T-helper 17 cell (primary cell): ENCODE results near the gene NISCH. TPM values are rescaled to one million over a fixed set of nuclear protein-coding genes. Genes with fewer than 3 reads are reported as not detected.
A peak's percentile ranks its signal among the peaks of the same experiment; 100 is the strongest.

Experiments
- ATAC-seq: fragments of 150-1000 bp; cut with Tn5 transposase; 2 replicates; pipeline ENCODE4 v1.10.0; 2021; ENCODE audit warnings: mild to moderate bottlenecking, moderate library complexity
- DNase-seq, 3 donors: peaks; one replicate each; pipeline versions ENCODE4 v3.0.0 to v3.0.0-alpha.2; 2020 to 2021
- H3K9me3 ChIP-seq: one replicate; pipeline ENCODE4 v1.7.0; 2013; ENCODE audit warnings: low read length, mild to moderate bottlenecking; ENCODE audit not compliant: control insufficient read depth, poor library complexity, severe bottlenecking
- H3K27ac Mint-ChIP-seq: one replicate; pipeline ENCODE4 v1.8.0; 2022; ENCODE audit warnings: mild to moderate bottlenecking, moderate library complexity, mixed read lengths
- H3K27me3 Mint-ChIP-seq: one replicate; pipeline ENCODE4 v1.8.0; 2022; ENCODE audit warnings: mixed read lengths
- H3K36me3 Mint-ChIP-seq: one replicate; pipeline ENCODE4 v1.8.0; 2022; ENCODE audit warnings: low read depth, mixed read lengths
- H3K4me1 Mint-ChIP-seq: one replicate; pipeline ENCODE4 v1.8.0; 2022; ENCODE audit warnings: mild to moderate bottlenecking, mixed read lengths
- H3K4me3 Mint-ChIP-seq: one replicate; pipeline ENCODE4 v1.8.0; 2022; ENCODE audit warnings: mild to moderate bottlenecking, moderate library complexity, mixed read lengths
- total RNA-seq, 4 donors: library from RNA in 2 of 4; stranded (reverse) in 2 of 4; gene quantifications; one replicate each; pipeline ENCODE4 v1.2.3 and lab custom pipeline; 2022 to 2026

NISCH gene
- total RNA-seq (100 to 1,000 TPM; 121 to 146 TPM), total RNA-seq (lab: John Stamatoyannopoulos, UW) (207 to 232 reads per million in 2 donors)

DNA sequence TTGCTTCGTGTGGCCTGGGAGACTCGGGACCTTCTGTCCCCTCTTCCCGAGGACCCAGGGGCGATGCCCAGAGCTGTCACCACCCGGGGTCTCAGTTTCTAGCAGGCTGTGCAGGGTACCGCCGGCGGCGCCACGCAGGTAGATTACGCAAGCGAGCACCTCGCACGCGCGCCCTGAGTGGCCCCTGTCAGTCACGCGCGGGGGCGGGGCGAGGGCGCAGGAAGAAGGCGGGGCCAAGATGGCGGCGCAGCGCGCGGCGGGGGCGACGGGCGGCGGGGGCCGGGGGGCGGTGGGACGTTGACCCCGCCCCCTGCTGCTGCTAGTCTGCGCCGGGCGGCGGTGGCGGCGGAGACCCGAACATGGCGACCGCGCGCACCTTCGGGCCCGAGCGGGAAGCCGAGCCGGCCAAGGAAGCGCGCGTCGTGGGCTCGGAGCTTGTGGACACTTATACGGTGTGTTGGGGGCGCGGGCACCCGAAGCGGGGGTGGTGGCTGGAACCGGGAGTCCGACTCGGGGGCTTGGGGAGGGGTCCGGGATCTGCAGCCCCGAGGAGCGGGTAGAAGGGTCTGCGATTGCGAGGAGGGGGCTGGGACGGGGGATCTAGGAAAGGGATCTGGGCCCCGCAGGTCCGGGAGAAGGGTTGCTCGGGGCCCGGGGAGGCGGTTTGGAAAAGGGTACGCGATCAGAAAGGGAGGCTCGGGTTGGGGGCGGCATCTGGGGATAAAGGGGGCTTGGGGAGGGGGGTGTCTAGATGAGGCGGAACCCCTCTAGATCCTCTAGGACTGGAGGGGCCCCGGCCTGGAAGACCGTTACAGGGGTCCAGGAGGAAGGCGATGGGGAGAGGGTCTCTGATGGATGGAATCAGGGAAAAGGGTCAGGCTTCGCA lies at the start of gene NISCH:
Gene NISCH (plus strand): TSS at position 322 of the 886 bp plus-strand sequence. CDS start 38 bp downstream, at position 360.
- ATAC-seq (peak; percentile 95), DNase-seq (peak; percentile 97 to 99 (median 99))
- Mint-ChIP-seq H3K27ac (peak within 1 kb of the TSS; percentile 100), H3K36me3 (peaks cover 2% of the 10 kb centered on the region), H3K27me3 (no peaks in the 10 kb centered on the region), H3K4me3 (peak within 1 kb of the TSS; percentile 96), H3K4me1 (peaks cover 26% of the 10 kb centered on the region)
- H3K9me3 ChIP-seq, result no peaks in the 10 kb centered on the region

DNA sequence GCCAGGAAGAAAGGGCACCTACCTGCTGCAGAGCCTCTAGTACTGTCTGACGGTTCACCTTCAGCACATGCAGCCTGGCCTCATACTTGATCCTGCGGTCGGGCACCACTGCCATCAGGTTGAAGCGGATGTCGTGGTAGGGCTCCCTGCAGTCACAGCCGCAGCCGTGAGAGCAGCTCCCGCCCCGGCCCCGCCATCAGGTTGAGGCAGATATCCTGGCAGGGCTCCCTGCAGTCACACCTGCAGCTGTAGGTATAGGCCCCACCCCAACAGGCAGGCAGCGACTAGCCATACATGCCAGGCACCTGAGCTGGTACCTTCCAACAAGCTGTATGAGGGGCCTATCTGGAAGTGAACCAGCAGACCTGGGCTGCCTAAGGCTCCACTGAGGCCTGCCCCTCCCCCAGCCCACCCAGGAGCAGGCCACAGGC lies 49.2 kb upstream of the NISCH start:
- peaks cover 5% of the 10 kb centered on the region for H3K36me3 Mint-ChIP-seq
- ATAC-seq (no peak), DNase-seq (no peak)
- no peaks in the 10 kb centered on the region for H3K9me3 ChIP-seq
- H3K4me3 Mint-ChIP-seq, result no peak overlapping the region
- H3K4me1 Mint-ChIP-seq, result peaks cover 18% of the 10 kb centered on the region
- no peaks in the 10 kb centered on the region for H3K27me3 Mint-ChIP-seq
- H3K27ac Mint-ChIP-seq, result no peak overlapping the region

GRCh38 chr3:52406791-52407510 lies 48.5 kb upstream of the NISCH start:
- Mint-ChIP-seq H3K4me3 (no peak overlapping the region), H3K4me1 (peaks cover 23% of the 10 kb centered on the region), H3K36me3 (peaks cover 5% of the 10 kb centered on the region), H3K27ac (peak overlapping the region; percentile 62), H3K27me3 (no peaks in the 10 kb centered on the region)
- H3K9me3 ChIP-seq, result no peaks in the 10 kb centered on the region
- ATAC-seq (no peak), DNase-seq (no peak)

DNA sequence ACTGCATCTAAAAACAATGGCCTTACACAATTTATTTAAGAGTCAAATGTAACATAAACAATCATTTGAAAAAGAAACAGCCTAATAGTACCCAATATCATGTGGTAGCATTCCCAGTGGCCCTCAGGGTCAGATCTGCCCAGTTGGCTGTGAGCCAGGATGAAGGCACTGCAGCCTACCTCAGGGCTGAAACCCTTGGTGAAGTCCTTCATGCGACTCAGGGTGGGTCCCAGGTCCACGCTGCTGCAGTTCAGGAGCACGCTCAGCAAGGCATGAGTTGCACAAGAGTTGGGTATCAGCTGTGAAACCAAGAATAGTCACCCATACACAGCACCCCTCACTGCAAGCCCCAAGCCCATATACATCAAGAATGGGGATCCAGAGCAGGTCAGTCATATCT lies 47.6 kb upstream of the NISCH start:
- H3K4me1 Mint-ChIP-seq, result peaks cover 26% of the 10 kb centered on the region
- DNase-seq (no peak), ATAC-seq (no peak)
- peaks cover 5% of the 10 kb centered on the region for H3K36me3 Mint-ChIP-seq
- H3K27ac Mint-ChIP-seq, result peak overlapping the region; percentile 93
- H3K9me3 ChIP-seq, result no peaks in the 10 kb centered on the region
- peak overlapping the region; percentile 95 for H3K4me3 Mint-ChIP-seq
- no peaks in the 10 kb centered on the region for H3K27me3 Mint-ChIP-seq

- DNase-seq, result no peak
- H3K4me3 Mint-ChIP-seq, result peak overlapping the region; percentile 95
- H3K27me3 Mint-ChIP-seq, result no peaks in the 10 kb centered on the region
- peak overlapping the region; percentile 93 for H3K27ac Mint-ChIP-seq
- peaks cover 27% of the 10 kb centered on the region for H3K4me1 Mint-ChIP-seq
- H3K9me3 ChIP-seq, result no peaks in the 10 kb centered on the region
- no peak for ATAC-seq
- peaks cover 2% of the 10 kb centered on the region for H3K36me3 Mint-ChIP-seq
Measured at GRCh38 chr3:52408466-52408865, 46.9 kb upstream of the NISCH start.

- Mint-ChIP-seq H3K4me1 (peaks cover 16% of the 10 kb centered on the region), H3K27ac (no peak overlapping the region), H3K27me3 (no peaks in the 10 kb centered on the region), H3K4me3 (no peak overlapping the region), H3K36me3 (no peaks in the 10 kb centered on the region)
- no peaks in the 10 kb centered on the region for H3K9me3 ChIP-seq
- ATAC-seq (no peak), DNase-seq (no peak)
Measured at GRCh38 chr3:52415800-52416199, 39.6 kb upstream of the NISCH start.

DNA sequence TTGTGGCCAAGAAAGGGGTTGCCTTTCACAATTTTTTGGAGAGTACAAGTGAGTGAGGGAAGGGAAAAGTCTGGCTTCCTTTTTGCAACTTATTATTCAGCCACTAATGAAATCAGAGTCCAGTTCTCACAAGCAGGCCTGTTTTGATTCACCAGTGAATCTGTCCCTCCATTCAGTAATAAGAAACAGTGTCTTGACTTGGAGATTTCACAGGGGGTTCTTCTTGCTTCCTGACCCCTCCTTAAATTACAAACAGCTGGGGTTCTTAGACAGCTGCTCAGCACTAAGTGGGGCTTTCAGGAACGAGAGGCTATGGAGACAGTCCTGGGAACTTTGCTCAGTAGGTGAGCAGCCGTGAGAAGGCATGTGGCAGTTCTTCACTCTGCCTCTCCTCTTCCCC lies 35.0 kb upstream of the NISCH start:
- ATAC-seq (no peak), DNase-seq (no peak)
- H3K4me3 Mint-ChIP-seq, result no peak overlapping the region
- no peak overlapping the region for H3K27ac Mint-ChIP-seq
- no peaks in the 10 kb centered on the region for H3K9me3 ChIP-seq
- peaks cover 3% of the 10 kb centered on the region for H3K4me1 Mint-ChIP-seq
- no peaks in the 10 kb centered on the region for H3K27me3 Mint-ChIP-seq
- no peaks in the 10 kb centered on the region for H3K36me3 Mint-ChIP-seq

DNA sequence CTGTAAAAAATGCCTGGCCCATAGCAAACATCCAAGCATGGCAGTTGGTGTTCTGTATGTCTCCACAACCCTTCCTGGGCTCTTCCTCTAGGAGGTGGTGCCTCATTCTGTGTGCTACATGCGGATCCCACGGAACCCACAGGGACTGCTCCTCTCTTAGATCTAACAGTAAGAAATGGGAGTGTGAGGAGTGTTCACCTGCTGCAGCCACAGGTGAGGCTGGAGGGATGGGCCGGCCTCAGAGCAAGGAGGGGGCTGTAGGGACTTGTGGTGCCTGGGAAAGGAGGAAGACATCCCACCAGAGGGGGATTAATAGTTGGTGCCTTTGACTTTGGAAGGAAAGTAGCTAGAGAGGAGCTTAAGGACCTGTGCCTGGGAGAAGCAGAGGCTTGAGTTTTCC lies 32.7 kb upstream of the NISCH start:
- H3K9me3 ChIP-seq, result no peaks in the 10 kb centered on the region
- peaks cover 2% of the 10 kb centered on the region for H3K4me1 Mint-ChIP-seq
- H3K27me3 Mint-ChIP-seq, result no peaks in the 10 kb centered on the region
- no peak for ATAC-seq
- no peak overlapping the region for H3K27ac Mint-ChIP-seq
- H3K36me3 Mint-ChIP-seq, result no peaks in the 10 kb centered on the region
- no peak overlapping the region for H3K4me3 Mint-ChIP-seq
- no peak for DNase-seq

- H3K36me3 Mint-ChIP-seq, result no peaks in the 10 kb centered on the region
- no peaks in the 10 kb centered on the region for H3K27me3 Mint-ChIP-seq
- H3K4me3 Mint-ChIP-seq, result no peak overlapping the region
- H3K4me1 Mint-ChIP-seq, result peaks cover 2% of the 10 kb centered on the region
- no peak for ATAC-seq
- H3K27ac Mint-ChIP-seq, result no peak overlapping the region
- H3K9me3 ChIP-seq, result no peaks in the 10 kb centered on the region
- no peak for DNase-seq
Measured at GRCh38 chr3:52423173-52423572, 32.2 kb upstream of the NISCH start.

- H3K27ac Mint-ChIP-seq, result no peak overlapping the region
Measured at GRCh38 chr3:52428151-52429005, 27.0 kb upstream of the NISCH start.

GRCh38 chr3:52429031-52429430 lies 26.4 kb upstream of the NISCH start:
- H3K27ac Mint-ChIP-seq, result no peak overlapping the region
- H3K4me3 Mint-ChIP-seq, result no peak overlapping the region
- no peak for ATAC-seq
- DNase-seq, result no peak
- peaks cover 19% of the 10 kb centered on the region for H3K4me1 Mint-ChIP-seq
- no peaks in the 10 kb centered on the region for H3K36me3 Mint-ChIP-seq
- H3K27me3 Mint-ChIP-seq, result no peaks in the 10 kb centered on the region
- no peaks in the 10 kb centered on the region for H3K9me3 ChIP-seq

More at GRCh38 chr3:52428151-52429005, 27.0 kb upstream of the NISCH start:
- Mint-ChIP-seq H3K27me3 (no peaks in the 10 kb centered on the region), H3K36me3 (no peaks in the 10 kb centered on the region), H3K4me3 (no peak overlapping the region), H3K4me1 (peaks cover 18% of the 10 kb centered on the region)
- DNase-seq (no peak), ATAC-seq (peak; percentile 72)
- H3K9me3 ChIP-seq, result no peaks in the 10 kb centered on the region

GRCh38 chr3:52429779-52430415 lies 25.5 kb upstream of the NISCH start:
- DNase-seq (no peak), ATAC-seq (no peak)
- no peak overlapping the region for H3K27ac Mint-ChIP-seq
- peaks cover 22% of the 10 kb centered on the region for H3K4me1 Mint-ChIP-seq
- H3K9me3 ChIP-seq, result no peaks in the 10 kb centered on the region
- no peak overlapping the region for H3K4me3 Mint-ChIP-seq
- no peaks in the 10 kb centered on the region for H3K27me3 Mint-ChIP-seq
- no peaks in the 10 kb centered on the region for H3K36me3 Mint-ChIP-seq
